H1 (cell line): ENCODE results near the gene ATG5. TPM values are rescaled to one million over a fixed set of nuclear protein-coding genes. Genes with fewer than 3 reads are reported as not detected.

Experiments used
- CHD7 ChIP-seq: fragments of 300-600 bp; sonication (generic); IDR thresholded peaks from 2 replicates; pipeline ENCODE4 v1.7.1; 2012; ENCODE audit warnings: low read length, moderate library complexity, mild to moderate bottlenecking, inconsistent platforms; ENCODE audit not compliant: insufficient replicate concordance
- EGR1 ChIP-seq: IDR thresholded peaks from 2 replicates; pipeline ENCODE4 v1.6.1; 2011; ENCODE audit warnings: low read depth, low read length, borderline replicate concordance
- GTF2F1 ChIP-seq: IDR thresholded peaks from 2 replicates; pipeline ENCODE4 v1.6.1; 2012; ENCODE audit warnings: low read depth, low read length, improper control_type of control experiment, borderline replicate concordance
- JUN ChIP-seq: IDR thresholded peaks from 2 replicates; pipeline ENCODE4 v1.6.1; 2011; ENCODE audit warnings: low read depth, mild to moderate bottlenecking, improper control_type of control experiment, low read length
- POLR2A ChIP-seq, 2 experiments: IDR thresholded peaks; 1 replicate in 1 of 2; 2 replicates in 1 of 2; pipeline ENCODE4 v1.6.1; 2011; ENCODE audit warnings: low read depth in 2 of 2, low read length in 2 of 2, mild to moderate bottlenecking in 2 of 2; ENCODE audit errors: control extremely low read depth in 1 of 2
- POU5F1 ChIP-seq: IDR thresholded peaks from 2 replicates; pipeline ENCODE4 v1.6.1; 2011; ENCODE audit warnings: low read depth, mild to moderate bottlenecking, low read length, moderate library complexity
- RAD21 ChIP-seq, 2 experiments: IDR thresholded peaks in 1 of 2; conservative IDR thresholded peaks in 1 of 2; 2 replicates each; pipeline ENCODE4 v1.6.1; 2011; ENCODE audit warnings: low read depth in 2 of 2, low read length in 2 of 2, improper control_type of control experiment in 1 of 2, inconsistent platforms in 1 of 2, mild to moderate bottlenecking in 1 of 2, moderate library complexity in 1 of 2
- RBBP5 ChIP-seq: IDR thresholded peaks from 2 replicates; pipeline ENCODE4 v1.7.1; 2012; ENCODE audit warnings: low read depth, mild to moderate bottlenecking, inconsistent platforms, low read length, moderate library complexity, borderline replicate concordance
- polyA plus RNA-seq, 7 experiments: library from polyadenylated mRNA; depleted of rRNA in 3 of 7; stranded (reverse) in 5 of 7; unstranded in 2 of 7; fragments of >200 nt in 5 of 7; fragments of 200-250 nt in 2 of 7; gene quantifications; 1 replicate in 5 of 7; 2 replicates in 1 of 7; 4 replicates in 1 of 7; pipeline versions ENCODE4 v1.2.1 to v1.2.3, GENCODE V29; 2011 to 2013; ENCODE audit warnings: missing spikeins in 2 of 7, mixed read lengths in 2 of 7
- total RNA-seq: library from RNA; stranded (reverse); fragmentation: NEBNext Ultra II Directional; extraction: Animal tissue kit (Norgen Biotek cat#: 25700); gene quantifications from 2 replicates; pipeline ENCODE4 v1.2.1, GENCODE V29; 2021
- TF ChIP-seq, protein P1 (sequence below): IDR thresholded peaks from 2 replicates; pipeline ENCODE4 v1.6.1; 2011; ENCODE audit warnings: low read depth, mild to moderate bottlenecking, low read length; ENCODE audit not compliant: insufficient read depth

The ATG5 gene
- total and polyA plus RNA-seq, 2 of the 8 experiments (the other 6 are each of a cell fraction or from before 2014, with no cell fraction given), result 18.2 to 39.0 TPM

- TF ChIP-seq RBBP5 (no peak), POU5F1 (no peak), JUN (no peak), POLR2A (IDR thresholded peaks at IDR 0.05; ENCODE audit: control extremely low read depth in 1 of 2, low read depth in 2 of 2, low read length in 2 of 2) (no peak), RAD21 (IDR thresholded peaks at IDR 0.05 in 1 of 2, conservative IDR thresholded peaks at IDR 0.05 in 1 of 2; ENCODE audit: low read depth in 2 of 2, low read length in 2 of 2) (no peak), CHD7 (no peak), EGR1 (no peak), GTF2F1 (no peak)
- TF ChIP-seq, protein P1, sequence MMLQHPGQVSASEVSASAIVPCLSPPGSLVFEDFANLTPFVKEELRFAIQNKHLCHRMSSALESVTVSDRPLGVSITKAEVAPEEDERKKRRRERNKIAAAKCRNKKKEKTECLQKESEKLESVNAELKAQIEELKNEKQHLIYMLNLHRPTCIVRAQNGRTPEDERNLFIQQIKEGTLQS, result no peak
- TF ChIP-seq, all 59 proteins: peak for 0
These were observed 138.8 kb downstream of the ATG5 start (continued) for GRCh38 chr6:106186714-106187113.
